Spleen (tissue), 7 donors: Measurements from ENCODE around the gene HNRNPA1.

ENCODE experiments used
- CTCF ChIP-seq, 11 experiments: fragments of 200-600 bp in 7 of 11; fragments of 450-650 bp in 4 of 11; sonication (generic) in 4 of 11; IDR thresholded peaks in 8 of 11; conservative IDR thresholded peaks in 3 of 11; 1 replicate in 7 of 11; 2 replicates in 4 of 11; pipeline versions ENCODE4 v1.4.0 to v1.8.0; 2016 to 2021; ENCODE audit warnings: antibody characterized with exemption in 11 of 11, inconsistent platforms in 4 of 11, mild to moderate bottlenecking in 1 of 11
- POLR2A ChIP-seq, 3 donors: fragments of 450-650 bp; IDR thresholded peaks; one replicate each; pipeline ENCODE4 v1.5.1; 2017; ENCODE audit warnings: antibody characterized with exemption in 3 of 3, mild to moderate bottlenecking in 1 of 3
- donor health status: DM: no; HTN: no; CAD: no; lungs with moderate emphysema.
- donor health status: DM: no; HTN: no; CAD: no.
- donor health status: DM: no; HTN: no; CAD: no.

- TF ChIP-seq CTCF (IDR thresholded peaks at IDR 0.05 in 8 of 11, conservative IDR thresholded peaks at IDR 0.05 in 3 of 11) (no peak), POLR2A (IDR thresholded peaks at IDR 0.05) (no peak)
These were observed 23.2 kb upstream of the HNRNPA1 start for GRCh38 chr12:54257332-54257731.
